ELF-1 (cell line): ENCODE data around the gene VGLL4.

Experiments used
- DNase-seq: peaks from one replicate; pipeline ENCODE4 v3.0.0-alpha.2; 2016; ENCODE audit warnings: low read depth, low spot score

Gene VGLL4

GRCh38 chr3:11551036-11551435 is 92.7 kb downstream of the VGLL4 start:
- DNase-seq, result no peak

- no peak for DNase-seq
Observed at GRCh38 chr3:11549580-11550140, 94.1 kb downstream of the VGLL4 start.

GRCh38 chr3:11548721-11549131 is 95.0 kb downstream of the VGLL4 start:
- no peak for DNase-seq

- DNase-seq, result no peak
Observed at GRCh38 chr3:11547498-11547897, 96.2 kb downstream of the VGLL4 start.

GRCh38 chr3:11546657-11547302 is 96.9 kb downstream of the VGLL4 start:
- no peak for DNase-seq

- DNase-seq, result peak; percentile 75
Observed at GRCh38 chr3:11545186-11545851, 98.4 kb downstream of the VGLL4 start.

- DNase-seq, result peak; percentile 42
Observed at GRCh38 chr3:11544412-11545181, 99.1 kb downstream of the VGLL4 start.

- DNase-seq, result no peak
Observed at GRCh38 chr3:11543948-11544387, 99.7 kb downstream of the VGLL4 start.

- DNase-seq, result no peak
Observed at GRCh38 chr3:11543141-11543947, 100.4 kb downstream of the VGLL4 start.

GRCh38 chr3:11542551-11542950 is 101.2 kb downstream of the VGLL4 start:
- DNase-seq, result no peak

- DNase-seq, result no peak
Observed at GRCh38 chr3:11541321-11542303, 102.1 kb downstream of the VGLL4 start.

GRCh38 chr3:11539677-11540076 is 104.0 kb downstream of the VGLL4 start:
- DNase-seq, result no peak

- DNase-seq, result no peak
Observed at GRCh38 chr3:11539218-11539617, 104.5 kb downstream of the VGLL4 start.

- DNase-seq, result no peak
Observed at GRCh38 chr3:11538581-11538980, 105.1 kb downstream of the VGLL4 start.

- no peak for DNase-seq
Observed at GRCh38 chr3:11536936-11537612, 106.6 kb downstream of the VGLL4 start.

- DNase-seq, result peak; percentile 65
Observed at GRCh38 chr3:11536132-11536935, 107.4 kb downstream of the VGLL4 start.

GRCh38 chr3:11535243-11535960 is 108.3 kb downstream of the VGLL4 start:
- no peak for DNase-seq

GRCh38 chr3:11534793-11535101 is 109.0 kb downstream of the VGLL4 start:
- DNase-seq, result no peak
